ACHN (cell line): ENCODE measurements around the gene EBPL.
A peak's percentile ranks its signal among the peaks of the same experiment; 100 is the strongest.

Experiments
- DNase-seq: peaks from one replicate; pipeline ENCODE4 v3.0.0-alpha.2; 2015
- in situ Hi-C: cut with HindIII; loops from 2 replicates; pipeline ENCODE4 v1.10.0; 2017; ENCODE audit warnings: low sequenced_read_pairs, low pct_ligation_motif_present, low pct_unique_long_range_greater_than_20kb

Gene EBPL

GRCh38 chr13:49679246-49679645 is 12.0 kb downstream of the EBPL start:
- DNase-seq, result no peak
- in situ Hi-C loops, result no loop called here

- in situ Hi-C loops, result no loop called here
- DNase-seq, result no peak
Measured at GRCh38 chr13:49678191-49678914, 12.9 kb downstream of the EBPL start.

- DNase-seq, result no peak
- in situ Hi-C loops, result no loop called here
Measured at GRCh38 chr13:49676581-49677298, 14.5 kb downstream of the EBPL start.

- no peak for DNase-seq
- in situ Hi-C loops, result no loop called here
Measured at GRCh38 chr13:49670828-49671227, 20.5 kb downstream of the EBPL start.

GRCh38 chr13:49669735-49670309 is 21.5 kb downstream of the EBPL start:
- DNase-seq, result peak; percentile 71
- in situ Hi-C loops, result no loop called here

- in situ Hi-C loops, result no loop called here
- no peak for DNase-seq
Measured at GRCh38 chr13:49667773-49668172, 23.5 kb downstream of the EBPL start.

GRCh38 chr13:49664606-49665005 is 26.7 kb downstream of the EBPL start:
- in situ Hi-C loops, result no loop called here
- no peak for DNase-seq

GRCh38 chr13:49657241-49657641 is 34.0 kb downstream of the EBPL start:
- DNase-seq, result no peak
- in situ Hi-C loops, result no loop called here

- DNase-seq, result no peak
- in situ Hi-C loops, result no loop called here
Measured at GRCh38 chr13:49655906-49656305, 35.4 kb downstream of the EBPL start.

GRCh38 chr13:49654011-49654410 is 37.3 kb downstream of the EBPL start:
- DNase-seq, result no peak
- in situ Hi-C loops, result no loop called here

GRCh38 chr13:49653478-49653877 is 37.8 kb downstream of the EBPL start:
- in situ Hi-C loops, result no loop called here
- DNase-seq, result no peak

- in situ Hi-C loops, result no loop called here
- DNase-seq, result peak; percentile 29
Measured at GRCh38 chr13:49652355-49653305, 38.7 kb downstream of the EBPL start.

GRCh38 chr13:49651570-49652354 is 39.5 kb downstream of the EBPL start:
- in situ Hi-C loops, result no loop called here
- no peak for DNase-seq

- in situ Hi-C loops, result no loop called here
Measured at GRCh38 chr13:49649963-49650312, 41.3 kb downstream of the EBPL start.

GRCh38 chr13:49649244-49649962 is 41.9 kb downstream of the EBPL start:
- peak; percentile 31 for DNase-seq
- in situ Hi-C loops, result no loop called here

More at GRCh38 chr13:49649963-49650312, 41.3 kb downstream of the EBPL start:
- DNase-seq, result no peak

- DNase-seq, result no peak
- in situ Hi-C loops, result no loop called here
Measured at GRCh38 chr13:49646688-49647087, 44.6 kb downstream of the EBPL start.

- DNase-seq, result no peak
- in situ Hi-C loops, result no loop called here
Measured at GRCh38 chr13:49645451-49645850, 45.8 kb downstream of the EBPL start.
